Measurements from ENCODE around the gene IER5. TPM values are rescaled to one million over a fixed set of nuclear protein-coding genes. Genes with fewer than 3 reads are reported as not detected.

The IER5 gene
- total and polyA plus RNA-seq, 2 of the 13 experiments (the other 11 are each of a cell fraction or from before 2014, with no cell fraction given), result 2.5 to 3.5 TPM

GRCh38 chr1:181140891-181141290 lies 52.4 kb downstream of the IER5 start:
- no TSS peak for BruUV-seq (replicated peaks)
- H3K79me2 ChIP-seq (ENCODE audit: insufficient read depth, low read length), result no peaks in the 10 kb centered on the region
- no peak overlapping the region for H3K9ac ChIP-seq (ENCODE audit: insufficient read depth, low read depth, low read length)
- H3K9me3 ChIP-seq (ENCODE audit: low read length), result no peaks in the 10 kb centered on the region
- H3K36me3 ChIP-seq (replicated peaks in 1 of 2; ENCODE audit: control insufficient read depth in 1 of 2, insufficient read depth in 2 of 2, low read length in 2 of 2), result no peaks in the 10 kb centered on the region
- no peak overlapping the region for H2AFZ ChIP-seq (ENCODE audit: low read length)
- no peak for FAIRE-seq
- peaks cover 0 to 9% of the 10 kb centered on the region in 2 experiments; a peak in 1 of 5 replicates for H3K27me3 ChIP-seq (ENCODE audit: control insufficient read depth in 1 of 2, insufficient read depth in 2 of 2, low read length in 2 of 2)
- POLR2A ChIA-PET, result interaction anchor here (0.6 to 2.8 kb wide), 9 partner anchors 8 to 108 kb away, joined by 3 to 26 read pairs (median 7); partner anchors contain the start of genes IER5 and MR1
- H3K4me3 ChIP-seq (replicated peaks in 1 of 3; ENCODE audit: insufficient read depth in 1 of 3, low read depth in 2 of 3, low read length in 3 of 3), result no peak overlapping the region
- no peak for TF ChIP-seq ZNF138 (CRISPR knock-in tag; IDR thresholded peaks at IDR 0.05; ENCODE audit: low read depth)
- no peak for TF ChIP-seq ZNF350 (CRISPR knock-in tag; IDR thresholded peaks at IDR 0.05; ENCODE audit: borderline replicate concordance, low read depth)
- TF ChIP-seq GZF1 (CRISPR knock-in tag; IDR thresholded peaks at IDR 0.05), result no peak
- TF ChIP-seq DMTF1 (CRISPR knock-in tag; IDR thresholded peaks at IDR 0.05), result no peak
- no peak for TF ChIP-seq ATF3 (CRISPR knock-in tag; IDR thresholded peaks at IDR 0.05)
- no peak for TF ChIP-seq TBX2 (CRISPR knock-in tag; IDR thresholded peaks at IDR 0.05; ENCODE audit: borderline replicate concordance)
- TF ChIP-seq ZNF101 (CRISPR knock-in tag; IDR thresholded peaks at IDR 0.05; ENCODE audit: borderline replicate concordance, low read depth), result no peak
- TF ChIP-seq ZNF234 (CRISPR knock-in tag; conservative IDR thresholded peaks at IDR 0.05), result no peak
- TF ChIP-seq THAP11 (CRISPR knock-in tag; IDR thresholded peaks at IDR 0.05), result no peak
- TF ChIP-seq ZMYM2 (CRISPR knock-in tag; IDR thresholded peaks at IDR 0.05), result no peak
- TF ChIP-seq PHF5A (CRISPR knock-in tag; IDR thresholded peaks at IDR 0.05; ENCODE audit: low read depth, unreplicated experiment), result no peak
- no peak for TF ChIP-seq GATA4 (IDR thresholded peaks at IDR 0.05; ENCODE audit: borderline replicate concordance, low read depth)
- TF ChIP-seq RAD21 (CRISPR knock-in tag; IDR thresholded peaks at IDR 0.05), result no peak
- DNase-seq (ENCODE audit: low spot score), result no peak
- intact Hi-C loops (cut with micrococcal nuclease; ENCODE audit: unreplicated experiment) (loop anchor here (5.0 kb wide), 1 partner anchor 119 kb away; the partner anchor contains the start of gene STX6), in situ Hi-C loops (cut with HindIII; ENCODE audit: extremely low pct_ligation_motif_present, low pct_unique_long_range_greater_than_20kb) (loop anchor here (5.0 to 25.0 kb wide), 4 partner anchors 54 to 629 kb away; partner anchors contain the start of genes ACBD6 and IER5)
- CTCF ChIA-PET (ENCODE audit: low intra/inter-chr PET ratio, low total read pairs), result interaction anchor here (1.3 to 2.6 kb wide), 2 partner anchors 57 to 103 kb away, joined by 3 to 20 read pairs; no protein-coding TSS in a partner anchor
- no peak overlapping the region for H3K27ac ChIP-seq (ENCODE audit: extremely low read length, insufficient read depth, low read length)
- ATAC-seq, result no peak
- no peaks in the 10 kb centered on the region for H4K20me1 ChIP-seq (ENCODE audit: insufficient read depth, low read length)
- 71% methylated on average over 1 of the region's 3 CpGs for WGBS (ENCODE audit: low lambda C conversion rate)
- no peak overlapping the region for H3K4me2 ChIP-seq (ENCODE audit: low read depth, low read length)
- peaks cover 36% of the 10 kb centered on the region for H3K4me1 ChIP-seq (ENCODE audit: insufficient read depth, low read length)
